Measurements from ENCODE around the gene KIRREL3.

GRCh38 chr11:126772267-126772666 is 228.3 kb downstream of the KIRREL3 start:
- TF ChIP-seq CTCF (IDR thresholded peaks at IDR 0.05) (no peak), POLR2A (IDR thresholded peaks at IDR 0.05) (no peak), EP300 (IDR thresholded peaks at IDR 0.05) (no peak)

Data from ovary (tissue), 3 donors.